ENCODE results near the gene CECR2.

DNA sequence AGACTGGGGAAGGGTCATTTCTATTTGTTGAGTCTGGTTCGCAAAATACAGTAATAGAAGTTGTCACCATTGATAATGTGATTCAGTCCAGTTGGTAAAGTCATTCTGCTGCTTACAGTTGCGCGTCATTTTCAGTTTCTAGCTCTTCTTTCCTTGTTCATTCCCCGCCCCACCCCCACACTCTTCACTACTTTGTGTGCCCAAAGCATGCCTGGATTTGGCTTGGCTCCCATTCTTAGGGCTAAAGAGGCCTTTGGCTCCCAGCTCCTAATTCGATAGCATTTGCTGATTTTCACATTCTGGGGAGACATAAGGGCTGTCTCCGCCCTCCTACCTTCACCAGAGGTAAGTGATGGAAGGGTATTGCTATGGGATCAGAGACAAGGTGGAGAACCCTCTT, 43.0 kb downstream of the CECR2 start:
- TF ChIP-seq, protein P1, sequence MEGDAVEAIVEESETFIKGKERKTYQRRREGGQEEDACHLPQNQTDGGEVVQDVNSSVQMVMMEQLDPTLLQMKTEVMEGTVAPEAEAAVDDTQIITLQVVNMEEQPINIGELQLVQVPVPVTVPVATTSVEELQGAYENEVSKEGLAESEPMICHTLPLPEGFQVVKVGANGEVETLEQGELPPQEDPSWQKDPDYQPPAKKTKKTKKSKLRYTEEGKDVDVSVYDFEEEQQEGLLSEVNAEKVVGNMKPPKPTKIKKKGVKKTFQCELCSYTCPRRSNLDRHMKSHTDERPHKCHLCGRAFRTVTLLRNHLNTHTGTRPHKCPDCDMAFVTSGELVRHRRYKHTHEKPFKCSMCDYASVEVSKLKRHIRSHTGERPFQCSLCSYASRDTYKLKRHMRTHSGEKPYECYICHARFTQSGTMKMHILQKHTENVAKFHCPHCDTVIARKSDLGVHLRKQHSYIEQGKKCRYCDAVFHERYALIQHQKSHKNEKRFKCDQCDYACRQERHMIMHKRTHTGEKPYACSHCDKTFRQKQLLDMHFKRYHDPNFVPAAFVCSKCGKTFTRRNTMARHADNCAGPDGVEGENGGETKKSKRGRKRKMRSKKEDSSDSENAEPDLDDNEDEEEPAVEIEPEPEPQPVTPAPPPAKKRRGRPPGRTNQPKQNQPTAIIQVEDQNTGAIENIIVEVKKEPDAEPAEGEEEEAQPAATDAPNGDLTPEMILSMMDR (IDR thresholded peaks at IDR 0.05; ENCODE audit: control extremely low read depth in 1 of 3, insufficient read depth in 1 of 3, low read depth in 1 of 3, low read length in 3 of 3), result no peak
- TF ChIP-seq POLR2A (IDR thresholded peaks at IDR 0.05; ENCODE audit: control extremely low read depth in 1 of 2, low read depth in 2 of 2, low read length in 2 of 2), result no peak
- no peak for TF ChIP-seq RFX5 (IDR thresholded peaks at IDR 0.05; ENCODE audit: borderline replicate concordance, low read depth, low read length)
- TF ChIP-seq TAF1 (IDR thresholded peaks at IDR 0.05; ENCODE audit: low read depth, low read length), result no peak
- TF ChIP-seq GABPA (IDR thresholded peaks at IDR 0.05; ENCODE audit: borderline replicate concordance, insufficient read depth, low read length), result no peak
- TF ChIP-seq EZH2 (IDR thresholded peaks at IDR 0.05; ENCODE audit: low read depth, low read length, severe bottlenecking), result no peak
